NCI-H2171 treated with DMSO at 0.1 percent for 48 hours (cell line): ENCODE data around the gene WLS.
A peak's percentile ranks its signal among the peaks of the same experiment; 100 is the strongest.
"Not testable (repeated sequence)": the region's sequence is repeated elsewhere in the genome, so short reads cannot be mapped to it uniquely, and the experiment has no call there.

Experiments
- DNase-seq: peaks from one replicate; lab custom pipeline; 2025; lab: John Stamatoyannopoulos, UW

WLS gene

GRCh38 chr1:68164918-68165317 lies 67.4 kb downstream of the WLS start:
- no peak for DNase-seq

- DNase-seq = no peak
These were observed 69.1 kb downstream of the WLS start for GRCh38 chr1:68163220-68163619.

GRCh38 chr1:68162761-68163160 lies 69.6 kb downstream of the WLS start:
- DNase-seq = no peak

GRCh38 chr1:68161672-68162071 lies 70.7 kb downstream of the WLS start:
- not testable (repeated sequence) for DNase-seq

- not testable (repeated sequence) for DNase-seq
These were observed 71.4 kb downstream of the WLS start for GRCh38 chr1:68160935-68161334.

GRCh38 chr1:68160021-68160420 lies 72.3 kb downstream of the WLS start:
- no peak for DNase-seq

GRCh38 chr1:68158837-68159236 lies 73.5 kb downstream of the WLS start:
- no peak for DNase-seq

- DNase-seq = peak; percentile 14
These were observed 74.9 kb downstream of the WLS start for GRCh38 chr1:68157416-68157815.

- DNase-seq = no peak
These were observed 80.6 kb downstream of the WLS start for GRCh38 chr1:68151690-68152089.

- DNase-seq = peak; percentile 71
These were observed 82.4 kb downstream of the WLS start for GRCh38 chr1:68149907-68150306.

- no peak for DNase-seq
These were observed 83.1 kb downstream of the WLS start for GRCh38 chr1:68149110-68149798.

GRCh38 chr1:68148631-68149030 lies 83.7 kb downstream of the WLS start:
- DNase-seq = no peak

- no peak for DNase-seq
These were observed 84.7 kb downstream of the WLS start for GRCh38 chr1:68147534-68148171.

GRCh38 chr1:68145418-68146126 lies 86.8 kb downstream of the WLS start:
- DNase-seq = no peak

- DNase-seq = no peak
These were observed 87.5 kb downstream of the WLS start for GRCh38 chr1:68144856-68145255.

GRCh38 chr1:68143633-68144032 lies 88.7 kb downstream of the WLS start:
- DNase-seq = no peak

- DNase-seq = no peak
These were observed 89.9 kb downstream of the WLS start for GRCh38 chr1:68142461-68142860.

- DNase-seq = no peak
These were observed 90.3 kb downstream of the WLS start for GRCh38 chr1:68142036-68142435.

- no peak for DNase-seq
These were observed 91.0 kb downstream of the WLS start for GRCh38 chr1:68141071-68142021.

- no peak for DNase-seq
These were observed 91.8 kb downstream of the WLS start for GRCh38 chr1:68140536-68140935.

- DNase-seq = no peak
These were observed 96.1 kb downstream of the WLS start for GRCh38 chr1:68136187-68136586.
